CD4-positive, alpha-beta T cell (primary cell): Measurements from ENCODE around the gene TREM1. TPM values are rescaled to one million over a fixed set of nuclear protein-coding genes. Genes with fewer than 3 reads are reported as not detected.

ENCODE experiments used
- ATAC-seq: fragments of 200-7000 bp; cut with Tn5 transposase; one replicate; pipeline ENCODE4 v1.10.0; 2022; ENCODE audit warnings: mild to moderate bottlenecking; ENCODE audit not compliant: poor library complexity
- CTCF ChIA-PET: fragments of 350-600 bp; sonication (Branson Sonifier 250); formaldehyde crosslinking; loops from one replicate; lab custom pipeline; 2021; ENCODE audit warnings: antibody characterized with exemption, inconsistent platforms; lab: Charles Lee
- POLR2A ChIA-PET: fragments of 350-600 bp; sonication (Branson Sonifier 250); formaldehyde crosslinking; loops from one replicate; lab custom pipeline; 2021; ENCODE audit warnings: antibody characterized with exemption, inconsistent platforms; lab: Charles Lee
- DNase-seq, 14 experiments: peaks; one replicate each; pipeline ENCODE4 v3.0.0-alpha.2; 2013 to 2020; ENCODE audit warnings: mixed read lengths in 2 of 14
- H3K27ac ChIP-seq, 2 donors: one replicate each; pipeline versions ENCODE4 v1.5.1 to v1.7.0; 2013; ENCODE audit warnings: low read length in 2 of 2, low read depth in 1 of 2, mild to moderate bottlenecking in 1 of 2
- H3K27me3 ChIP-seq, 2 experiments: 1 replicate in 1 of 2; 2 replicates in 1 of 2; pipeline versions ENCODE4 v1.6.1 to v1.7.0; 2013; ENCODE audit warnings: low read length in 2 of 2, control low read depth in 1 of 2, mild to moderate bottlenecking in 1 of 2, moderate library complexity in 1 of 2; ENCODE audit not compliant: insufficient read depth in 2 of 2, control insufficient read depth in 1 of 2
- H3K36me3 ChIP-seq: one replicate; pipeline ENCODE4 v1.6.1; 2013; ENCODE audit warnings: low read length, control low read depth; ENCODE audit not compliant: insufficient read depth
- H3K4me1 ChIP-seq: one replicate; pipeline ENCODE4 v1.6.1; 2013; ENCODE audit warnings: low read length, control low read depth; ENCODE audit not compliant: insufficient read depth
- H3K4me3 ChIP-seq: one replicate; pipeline ENCODE4 v1.5.1; 2013; ENCODE audit warnings: mild to moderate bottlenecking, low read length, moderate library complexity
- H3K9me3 ChIP-seq, 2 experiments: 1 replicate in 1 of 2; 2 replicates in 1 of 2; pipeline versions ENCODE4 v1.6.1 to v1.7.0; 2013; ENCODE audit warnings: low read length in 2 of 2, mild to moderate bottlenecking in 2 of 2, control low read depth in 1 of 2, moderate library complexity in 1 of 2; ENCODE audit not compliant: control insufficient read depth in 1 of 2, insufficient read depth in 1 of 2
- H3K27ac Mint-ChIP-seq: one replicate; pipeline ENCODE4 v1.8.0; 2020; ENCODE audit warnings: mixed read lengths
- H3K27me3 Mint-ChIP-seq: one replicate; pipeline ENCODE4 v1.8.0; 2021; ENCODE audit warnings: mixed read lengths
- H3K36me3 Mint-ChIP-seq: one replicate; pipeline ENCODE4 v1.8.0; 2021; ENCODE audit warnings: low read depth, mixed read lengths
- H3K4me1 Mint-ChIP-seq: one replicate; pipeline ENCODE4 v1.8.0; 2021; ENCODE audit warnings: low read depth, mixed read lengths
- H3K4me3 Mint-ChIP-seq: one replicate; pipeline ENCODE4 v1.8.0; 2020; ENCODE audit warnings: mild to moderate bottlenecking, mixed read lengths
- H3K9me3 Mint-ChIP-seq: one replicate; pipeline ENCODE4 v1.8.0; 2020; ENCODE audit warnings: mixed read lengths
- CTCF ChIP-seq: fragments of 200-600 bp; IDR thresholded peaks from one replicate; pipeline ENCODE4 v1.8.0; 2022; ENCODE audit warnings: antibody characterized with exemption, mild to moderate bottlenecking
- intact Hi-C, 2 experiments: fragments of 100-400 bp; cut with DNase I in 1 of 2; cut with micrococcal nuclease in 1 of 2; formaldehyde crosslinking; loops; one replicate each; pipeline versions ENCODE4 v1.15.1 to v1.9.0; 2023 to 2025; cut with DNase I, micrococcal nuclease
- total RNA-seq, 174 experiments: library from RNA in 2 of 174; stranded (reverse) in 2 of 174; gene quantifications; one replicate each; pipeline ENCODE4 v1.2.3 and lab custom pipeline; 2021 to 2026

Gene TREM1
- total RNA-seq, 2 experiments from 2014 or later, result 1.8 to 2.8 TPM

- ChIA-PET POLR2A (no interaction called here), CTCF (no interaction called here)
- intact Hi-C loops, result no loop called here
- Histone ChIP-seq H3K36me3 (no peaks in the 10 kb centered on the region), H3K27ac (no peak overlapping the region), H3K9me3 (no peaks in the 10 kb centered on the region), H3K4me1 (no peaks in the 10 kb centered on the region), H3K27me3 (no peaks in the 10 kb centered on the region), H3K4me3 (no peak overlapping the region)
- no peak for TF ChIP-seq CTCF
- no peak for DNase-seq
- no peak overlapping the region for H3K4me3 Mint-ChIP-seq
- no peaks in the 10 kb centered on the region for H3K9me3 Mint-ChIP-seq
- no peaks in the 10 kb centered on the region for H3K36me3 Mint-ChIP-seq
- no peak for ATAC-seq
- peaks cover 5% of the 10 kb centered on the region for H3K4me1 Mint-ChIP-seq
- H3K27ac Mint-ChIP-seq, result no peak overlapping the region
- H3K27me3 Mint-ChIP-seq, result peaks cover 22% of the 10 kb centered on the region
Measured at GRCh38 chr6:41224800-41225199, 61.7 kb downstream of the TREM1 start.

Other genes starting within 250 kb of the TREM1 start
- gene UNC5CL, start 247.5 kb downstream of the TREM1 start, total RNA-seq, result 1 to 10 TPM; 2.5 to 2.9 TPM
- not detected for gene TSPO2, start 244.2 kb downstream of the TREM1 start, total RNA-seq
- gene APOBEC2, start 233.5 kb downstream of the TREM1 start, total RNA-seq, result not detected
- 10 to 100 TPM; 29.7 to 30.1 TPM for gene OARD1, start 214.3 kb downstream of the TREM1 start, total RNA-seq
- 10 to 100 TPM; 26.7 to 27.3 TPM for gene NFYA, start 213.7 kb downstream of the TREM1 start, total RNA-seq
- not detected for gene TREML1, start 132.3 kb downstream of the TREM1 start, total RNA-seq
- not detected for gene TREM2, start 123.6 kb downstream of the TREM1 start, total RNA-seq
- gene TREML2, start 85.5 kb downstream of the TREM1 start, total RNA-seq, result under 1 TPM; 0.78 to 0.91 TPM
- gene TREML4, start 58.3 kb downstream of the TREM1 start, total RNA-seq, result not detected
- not detected for gene NCR2, start 48.9 kb upstream of the TREM1 start, total RNA-seq